Glomerular visceral epithelial cell (primary cell): ENCODE measurements around the gene ZC3H15.

Source experiments
- DNase-seq: peaks from one replicate; pipeline ENCODE4 v3.0.0-alpha.2; 2016; ENCODE audit errors: extremely low spot score

Gene ZC3H15

DNA sequence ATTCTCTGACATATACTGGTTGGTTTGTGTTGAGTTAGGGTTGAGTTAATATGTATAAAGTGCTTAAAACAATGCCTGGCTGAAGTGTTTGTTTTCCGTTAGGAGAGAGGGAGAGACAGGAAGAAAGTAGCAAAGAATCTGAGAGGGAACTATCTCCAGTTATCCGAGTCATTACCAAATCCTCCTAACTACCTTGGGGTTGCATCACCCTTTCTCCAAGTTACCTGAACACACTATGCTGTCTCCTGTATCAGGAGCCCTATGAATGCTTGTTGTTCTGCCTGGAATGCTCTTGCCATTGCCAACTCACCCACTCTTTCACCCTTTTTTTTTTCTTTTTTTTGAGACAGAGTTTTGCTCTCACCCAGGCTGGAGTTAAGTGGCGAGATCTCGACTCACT is 55.9 kb downstream of the ZC3H15 start:
- DNase-seq, result no peak

GRCh38 chr2:186543561-186544131 is 57.6 kb downstream of the ZC3H15 start:
- peak; percentile 59 for DNase-seq

- DNase-seq, result peak; percentile 93
Measured at GRCh38 chr2:186544255-186544675, 58.2 kb downstream of the ZC3H15 start.

- DNase-seq, result no peak
Measured at GRCh38 chr2:186546846-186547245, 60.8 kb downstream of the ZC3H15 start.

GRCh38 chr2:186551323-186552050 is 65.4 kb downstream of the ZC3H15 start:
- DNase-seq, result no peak

DNA sequence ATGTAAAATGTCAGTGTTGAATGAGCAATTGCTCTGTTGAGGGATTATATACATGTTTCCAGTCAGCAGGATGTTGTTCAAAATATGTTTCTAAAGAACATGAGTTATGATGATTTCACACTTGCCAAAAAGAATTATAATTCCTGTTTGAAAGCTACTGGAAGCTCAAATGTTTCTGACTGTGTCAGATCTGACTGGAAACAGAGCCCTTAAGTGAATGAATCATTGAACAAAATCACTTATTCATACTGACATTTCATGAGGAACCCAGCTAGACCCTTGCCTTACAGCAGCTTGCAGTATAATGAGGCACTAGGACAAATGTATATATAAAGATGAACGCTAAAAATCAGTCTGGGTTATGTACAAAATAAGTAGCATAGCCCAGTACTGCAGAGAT is 68.4 kb downstream of the ZC3H15 start:
- no peak for DNase-seq

DNA sequence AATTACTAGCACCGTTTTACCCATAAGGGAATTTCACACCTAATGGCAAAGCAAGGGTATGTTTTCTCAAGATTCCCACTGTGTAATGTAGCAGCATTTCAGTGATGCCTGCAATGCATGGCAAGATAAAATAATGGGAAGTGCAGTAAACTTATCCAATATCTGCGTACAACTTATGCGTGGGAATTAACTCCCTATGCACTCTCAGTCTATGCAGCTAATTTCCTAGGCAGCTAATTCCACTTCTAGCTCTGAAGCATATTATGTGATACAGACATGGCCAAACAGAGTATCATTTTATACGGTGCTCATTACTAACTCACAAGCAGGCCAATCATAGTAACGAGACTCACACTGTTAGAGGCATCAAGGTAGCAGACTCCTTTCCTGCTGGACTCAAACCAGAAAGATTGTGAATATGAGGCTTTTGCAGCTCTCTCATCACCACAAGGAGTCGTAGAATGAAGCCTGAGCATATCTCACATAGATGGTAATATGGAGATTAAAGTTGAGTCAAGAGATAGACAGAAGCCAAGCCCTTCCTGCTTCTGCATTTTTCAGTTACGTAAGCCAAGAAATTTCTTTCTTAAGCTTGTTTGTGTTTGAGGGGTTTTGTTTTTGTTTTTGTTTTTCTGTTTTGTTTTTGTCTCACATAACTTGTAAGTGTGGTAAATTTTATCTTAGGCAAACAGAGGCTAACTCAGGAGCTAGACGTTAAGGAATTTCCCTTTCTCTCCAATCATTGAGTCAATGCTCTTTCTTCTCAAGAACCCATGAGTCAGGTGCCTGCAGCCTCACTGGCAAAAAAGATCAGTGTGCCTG is 69.0 kb downstream of the ZC3H15 start:
- DNase-seq, result no peak

- DNase-seq, result no peak
Measured at GRCh38 chr2:186558512-186559276, 72.6 kb downstream of the ZC3H15 start.
